ENCODE data around the gene GPR179. TPM values are rescaled to one million over a fixed set of nuclear protein-coding genes. Genes with fewer than 3 reads are reported as not detected.

The GPR179 gene
- total RNA-seq, 4 donors from 2014 or later: 0.07 to 0.20 (median 0.18) TPM

DNA sequence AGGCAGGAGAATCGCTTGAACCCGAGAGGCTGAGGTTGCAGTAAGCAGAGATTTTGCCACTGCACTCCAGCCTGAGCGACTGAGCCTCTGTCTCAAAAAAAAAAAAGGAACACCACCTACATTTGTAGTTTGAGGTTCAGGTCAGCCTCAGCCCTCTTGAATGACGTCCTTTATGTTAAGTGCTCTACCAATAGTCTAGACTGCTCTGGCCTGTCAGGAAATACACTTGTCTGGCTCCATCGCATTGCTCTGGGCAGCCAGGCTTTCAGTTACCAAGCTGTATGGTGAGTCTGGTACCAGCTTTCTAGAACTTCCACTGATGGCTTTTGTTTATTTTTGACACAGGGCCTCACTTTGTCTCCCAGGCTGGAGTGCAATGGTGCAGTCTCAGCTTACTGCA, 19.3 kb upstream of the GPR179 start:
- Histone ChIP-seq H3K9me3 (no peaks in the 10 kb centered on the region), H3K4me1 (peaks cover 26 to 31% of the 10 kb centered on the region in 2 donors), H3K36me3 (peaks cover 0 to 24% of the 10 kb centered on the region in 2 donors), H3K4me3 (no peak overlapping the region), H3K27me3 (no peaks in the 10 kb centered on the region), H3K27ac (no peak overlapping the region)
- in situ Hi-C loops (cut with MboI; ENCODE audit: low sequenced_read_pairs in 4 of 4) (no loop called here), intact Hi-C loops (cut with DNase I; ENCODE audit: low total_unique reads) (no loop called here)
- no peak for DNase-seq
- no peak for ATAC-seq
- TF ChIP-seq POLR2A (IDR thresholded peaks at IDR 0.05): no peak
- TF ChIP-seq, protein P1, sequence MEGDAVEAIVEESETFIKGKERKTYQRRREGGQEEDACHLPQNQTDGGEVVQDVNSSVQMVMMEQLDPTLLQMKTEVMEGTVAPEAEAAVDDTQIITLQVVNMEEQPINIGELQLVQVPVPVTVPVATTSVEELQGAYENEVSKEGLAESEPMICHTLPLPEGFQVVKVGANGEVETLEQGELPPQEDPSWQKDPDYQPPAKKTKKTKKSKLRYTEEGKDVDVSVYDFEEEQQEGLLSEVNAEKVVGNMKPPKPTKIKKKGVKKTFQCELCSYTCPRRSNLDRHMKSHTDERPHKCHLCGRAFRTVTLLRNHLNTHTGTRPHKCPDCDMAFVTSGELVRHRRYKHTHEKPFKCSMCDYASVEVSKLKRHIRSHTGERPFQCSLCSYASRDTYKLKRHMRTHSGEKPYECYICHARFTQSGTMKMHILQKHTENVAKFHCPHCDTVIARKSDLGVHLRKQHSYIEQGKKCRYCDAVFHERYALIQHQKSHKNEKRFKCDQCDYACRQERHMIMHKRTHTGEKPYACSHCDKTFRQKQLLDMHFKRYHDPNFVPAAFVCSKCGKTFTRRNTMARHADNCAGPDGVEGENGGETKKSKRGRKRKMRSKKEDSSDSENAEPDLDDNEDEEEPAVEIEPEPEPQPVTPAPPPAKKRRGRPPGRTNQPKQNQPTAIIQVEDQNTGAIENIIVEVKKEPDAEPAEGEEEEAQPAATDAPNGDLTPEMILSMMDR (IDR thresholded peaks at IDR 0.05 in 4 of 5, conservative IDR thresholded peaks at IDR 0.05 in 1 of 5): no peak

- H3K4me3 ChIP-seq: no peak overlapping the region
- peaks cover 0 to 13% of the 10 kb centered on the region in 2 donors for H3K36me3 ChIP-seq
- ATAC-seq (no peak), DNase-seq (no peak)
- intact Hi-C loops (cut with DNase I; ENCODE audit: low total_unique reads): no loop called here
- in situ Hi-C loops (cut with MboI; ENCODE audit: low sequenced_read_pairs in 4 of 4): no loop called here
- TF ChIP-seq, protein P1 (IDR thresholded peaks at IDR 0.05 in 4 of 5, conservative IDR thresholded peaks at IDR 0.05 in 1 of 5): no peak
- no peak for TF ChIP-seq POLR2A (IDR thresholded peaks at IDR 0.05)
- no peaks in the 10 kb centered on the region for H3K9me3 ChIP-seq
- no peak overlapping the region for H3K27ac ChIP-seq
- no peaks in the 10 kb centered on the region for H3K27me3 ChIP-seq
- peaks cover 38 to 41% of the 10 kb centered on the region in 2 donors for H3K4me1 ChIP-seq
These were observed 18.1 kb upstream of the GPR179 start for GRCh38 chr17:38361694-38362465.

DNA sequence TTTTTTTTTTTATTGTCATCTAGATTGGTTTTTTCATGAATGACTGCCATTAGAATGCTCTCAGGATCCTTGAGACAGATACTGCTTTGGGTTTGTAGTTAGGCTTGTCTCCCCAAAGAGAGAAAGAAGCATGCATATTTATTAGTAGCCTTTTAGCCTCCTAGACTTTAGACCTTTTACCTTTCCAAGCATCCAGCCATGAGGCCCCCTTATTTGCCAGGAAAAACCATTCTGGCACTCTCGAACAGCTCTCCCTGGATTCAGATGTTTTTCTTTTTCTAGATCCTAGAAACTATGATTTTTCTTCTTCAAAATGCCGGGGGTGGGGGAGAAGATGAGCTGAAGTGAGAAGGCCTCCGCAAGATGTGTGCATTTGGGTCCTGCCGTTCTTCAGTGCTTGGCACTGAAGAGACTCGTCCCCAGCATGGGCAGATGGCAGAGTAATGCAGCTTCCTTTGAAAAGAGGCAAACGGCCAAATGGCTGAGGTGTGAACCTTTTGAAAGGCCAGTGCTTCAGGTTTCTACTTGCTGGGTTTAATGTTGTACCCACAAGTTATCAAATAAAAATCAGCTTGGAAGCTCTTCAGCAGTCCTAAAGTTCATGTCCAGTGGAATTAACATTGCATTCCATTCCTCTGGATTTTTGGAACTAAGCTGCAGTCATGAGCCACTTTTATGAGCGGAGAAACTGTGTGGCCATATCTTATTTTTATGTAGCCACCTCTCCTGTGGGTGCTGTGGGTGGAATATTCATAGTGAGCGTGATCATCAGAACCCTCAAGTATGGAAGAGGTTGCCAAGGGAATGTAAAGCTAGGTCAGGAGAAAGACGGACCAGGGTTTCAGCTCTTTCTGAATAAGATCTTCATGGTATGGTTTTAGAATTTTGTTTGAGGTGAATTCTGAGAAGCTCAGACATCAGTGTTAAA, 15.1 kb upstream of the GPR179 start:
- ATAC-seq: peak in 1 of 2 donors; percentile 67
- in situ Hi-C loops (cut with MboI; ENCODE audit: low sequenced_read_pairs in 4 of 4): no loop called here
- intact Hi-C loops (cut with DNase I; ENCODE audit: low total_unique reads): no loop called here
- TF ChIP-seq POLR2A (IDR thresholded peaks at IDR 0.05): no peak
- TF ChIP-seq, protein P1 (IDR thresholded peaks at IDR 0.05 in 4 of 5, conservative IDR thresholded peaks at IDR 0.05 in 1 of 5): no peak
- Histone ChIP-seq H3K9me3 (no peaks in the 10 kb centered on the region), H3K4me3 (no peak overlapping the region), H3K36me3 (no peaks in the 10 kb centered on the region), H3K27ac (peak overlapping the region; percentile 22 to 66 (median 44)), H3K27me3 (no peaks in the 10 kb centered on the region), H3K4me1 (peaks cover 65 to 72% of the 10 kb centered on the region in 2 donors)
- DNase-seq: no peak

GRCh38 chr17:38357486-38358123, 13.8 kb upstream of the GPR179 start:
- H3K36me3 ChIP-seq: no peaks in the 10 kb centered on the region
- peak overlapping the region; percentile 28 to 42 (median 40) for H3K27ac ChIP-seq
- ATAC-seq (no peak), DNase-seq (no peak)
- TF ChIP-seq, protein P1 (IDR thresholded peaks at IDR 0.05 in 4 of 5, conservative IDR thresholded peaks at IDR 0.05 in 1 of 5): no peak
- no peak for TF ChIP-seq POLR2A (IDR thresholded peaks at IDR 0.05)
- H3K27me3 ChIP-seq: no peaks in the 10 kb centered on the region
- intact Hi-C loops (cut with DNase I; ENCODE audit: low total_unique reads) (no loop called here), in situ Hi-C loops (cut with MboI; ENCODE audit: low sequenced_read_pairs in 4 of 4) (no loop called here)
- H3K4me3 ChIP-seq: no peak overlapping the region
- peaks cover 73 to 84% of the 10 kb centered on the region in 2 donors for H3K4me1 ChIP-seq
- no peaks in the 10 kb centered on the region for H3K9me3 ChIP-seq
